IMR-90 (cell line): ENCODE results near the gene JMJD8. TPM values are rescaled to one million over a fixed set of nuclear protein-coding genes. Genes with fewer than 3 reads are reported as not detected.

ENCODE experiments used
- ATAC-seq: fragments of 200-7000 bp; cut with Tn5 transposase; 2 replicates; pipeline ENCODE4 v1.9.1; 2020; ENCODE audit warnings: low read depth, mild to moderate bottlenecking, moderate library complexity
- BruUV-seq: library from RNA; stranded (reverse); fragments of 400-500 nt; replicated peaks from 2 replicates; lab custom pipeline; 2021; lab: Mats Ljungman, UMichigan
- CTCF ChIA-PET: fragments of 300-600 bp; formaldehyde crosslinking; extraction: SDS; loops from one replicate; lab custom pipeline; 2021; ENCODE audit warnings: antibody characterized with exemption; lab: Yijun Ruan, JAX
- POLR2A ChIA-PET: fragments of 300-600 bp; sonication (Branson Sonifier 250); formaldehyde crosslinking; loops from one replicate; lab custom pipeline; 2022; ENCODE audit warnings: antibody characterized with exemption; ENCODE audit not compliant: unreplicated experiment; lab: Charles Lee
- DNase-seq: peaks from one replicate; pipeline ENCODE4 v3.0.0; 2013
- H2AFZ ChIP-seq: replicated peaks from 2 replicates; pipeline ENCODE3; 2013; ENCODE audit warnings: low read length, mild to moderate bottlenecking; ENCODE audit not compliant: poor library complexity
- H2AK5ac ChIP-seq: 2 replicates; pipeline ENCODE4 v1.6.1; 2013; ENCODE audit warnings: low read depth, low read length, inconsistent platforms
- H2AK9ac ChIP-seq: replicated peaks from 2 replicates; pipeline ENCODE3; 2013; ENCODE audit warnings: mild to moderate bottlenecking, low read depth, low read length, moderate library complexity; ENCODE audit not compliant: poor library complexity
- H2BK120ac ChIP-seq: 2 replicates; pipeline ENCODE4 v1.6.1; 2013; ENCODE audit warnings: low read depth, low read length, inconsistent platforms
- H2BK15ac ChIP-seq: 3 replicates; pipeline ENCODE4 v1.6.1; 2013; ENCODE audit warnings: low read depth, low read length, inconsistent platforms
- H2BK20ac ChIP-seq: 2 replicates; pipeline ENCODE4 v1.6.1; 2013; ENCODE audit warnings: low read depth, mild to moderate bottlenecking, inconsistent platforms, low read length, moderate library complexity
- H2BK5ac ChIP-seq: 2 replicates; pipeline ENCODE4 v1.6.1; 2013; ENCODE audit warnings: mild to moderate bottlenecking, low read depth, low read length, inconsistent platforms; ENCODE audit not compliant: poor library complexity, severe bottlenecking
- H3K14ac ChIP-seq: replicated peaks from 2 replicates; pipeline ENCODE4 v1.6.1; 2013; ENCODE audit warnings: low read depth, low read length, inconsistent platforms
- H3K18ac ChIP-seq: 2 replicates; pipeline ENCODE4 v1.6.1; 2013; ENCODE audit warnings: low read depth, low read length, control low read depth
- H3K23ac ChIP-seq: 2 replicates; pipeline ENCODE4 v1.6.1; 2013; ENCODE audit warnings: low read depth, low read length, inconsistent platforms
- H3K27ac ChIP-seq: 2 replicates; pipeline ENCODE4 v1.5.1; 2013; ENCODE audit warnings: mild to moderate bottlenecking, control low read depth, low read length; ENCODE audit not compliant: insufficient read depth
- H3K27me3 ChIP-seq: 2 replicates; pipeline ENCODE4 v1.6.1; 2013; ENCODE audit warnings: low read length; ENCODE audit not compliant: control insufficient read depth, insufficient read depth
- H3K36me3 ChIP-seq: 2 replicates; pipeline ENCODE4 v1.6.1; 2013; ENCODE audit warnings: low read length, mixed read lengths; ENCODE audit not compliant: control insufficient read depth, insufficient read depth
- H3K4ac ChIP-seq: 2 replicates; pipeline ENCODE4 v1.6.1; 2013; ENCODE audit warnings: low read depth, low read length, inconsistent platforms
- H3K4me1 ChIP-seq: 2 replicates; pipeline ENCODE4 v1.6.1; 2013; ENCODE audit warnings: low read length, mixed read lengths; ENCODE audit not compliant: control insufficient read depth, insufficient read depth
- H3K4me2 ChIP-seq: 2 replicates; pipeline ENCODE4 v1.6.1; 2013; ENCODE audit warnings: low read depth, mild to moderate bottlenecking, control low read depth, low read length, moderate library complexity
- H3K4me3 ChIP-seq: 2 replicates; pipeline ENCODE4 v1.5.1; 2013; ENCODE audit warnings: low read depth, mild to moderate bottlenecking, control low read depth, low read length, moderate library complexity; ENCODE audit not compliant: insufficient read depth
- H3K56ac ChIP-seq: 2 replicates; pipeline ENCODE4 v1.6.1; 2013; ENCODE audit warnings: low read length, inconsistent platforms; ENCODE audit not compliant: insufficient read depth; ENCODE audit errors: extremely low read depth
- H3K79me1 ChIP-seq, 2 experiments: 2 replicates each; pipeline ENCODE4 v1.6.1; 2013; ENCODE audit warnings: low read length in 2 of 2, inconsistent platforms in 1 of 2, low read depth in 1 of 2
- H3K9ac ChIP-seq: 2 replicates; pipeline ENCODE4 v1.6.1; 2013; ENCODE audit warnings: low read depth, low read length, control low read depth
- H3K9me1 ChIP-seq: 2 replicates; pipeline ENCODE4 v1.6.1; 2013; ENCODE audit warnings: low read length, inconsistent platforms; ENCODE audit not compliant: insufficient read depth
- H3K9me3 ChIP-seq: 2 replicates; pipeline ENCODE4 v1.6.1; 2013; ENCODE audit warnings: low read length; ENCODE audit not compliant: control insufficient read depth, insufficient read depth
- H4K20me1 ChIP-seq: 2 replicates; pipeline ENCODE4 v1.6.1; 2013; ENCODE audit warnings: low read length, inconsistent platforms; ENCODE audit not compliant: insufficient read depth
- H4K5ac ChIP-seq: 2 replicates; pipeline ENCODE4 v1.6.1; 2013; ENCODE audit warnings: mild to moderate bottlenecking, low read depth, low read length, control low read depth
- H4K8ac ChIP-seq, 2 experiments: 2 replicates each; pipeline ENCODE4 v1.6.1; 2013; ENCODE audit warnings: low read depth in 2 of 2, low read length in 2 of 2, control low read depth in 1 of 2, inconsistent platforms in 1 of 2
- H4K91ac ChIP-seq: 2 replicates; pipeline ENCODE4 v1.6.1; 2013; ENCODE audit warnings: low read depth, low read length, inconsistent platforms; ENCODE audit not compliant: insufficient read depth
- CEBPB ChIP-seq: IDR thresholded peaks from 2 replicates; pipeline ENCODE4 v1.6.1; 2012; ENCODE audit warnings: low read depth, low read length, improper control_type of control experiment
- CHD1 ChIP-seq: IDR thresholded peaks from 2 replicates; pipeline ENCODE4 v1.6.1; 2012; ENCODE audit warnings: low read depth, low read length, improper control_type of control experiment
- CTCF ChIP-seq: conservative IDR thresholded peaks from 2 replicates; pipeline ENCODE4 v1.5.1; 2012; ENCODE audit warnings: mild to moderate bottlenecking, low read depth, low read length, improper control_type of control experiment
- FOS ChIP-seq: fragments of 150-350 bp; IDR thresholded peaks from 2 replicates; pipeline ENCODE4 v1.6.1; 2016; ENCODE audit warnings: low read depth, low read length
- MAFK ChIP-seq: IDR thresholded peaks from 2 replicates; pipeline ENCODE4 v1.6.1; 2012; ENCODE audit warnings: low read depth, low read length, improper control_type of control experiment
- MAZ ChIP-seq: IDR thresholded peaks from 2 replicates; pipeline ENCODE4 v1.6.1; 2012; ENCODE audit warnings: low read depth, mild to moderate bottlenecking, low read length, improper control_type of control experiment, moderate library complexity, borderline replicate concordance
- NFE2L2 ChIP-seq: fragments of 150-350 bp; IDR thresholded peaks from 2 replicates; pipeline ENCODE4 v1.6.1; 2016; ENCODE audit warnings: low read depth, mild to moderate bottlenecking, low read length
- POLR2A ChIP-seq: IDR thresholded peaks from 2 replicates; pipeline ENCODE4 v1.6.1; 2012; ENCODE audit warnings: mild to moderate bottlenecking, low read depth, low read length
- RAD21 ChIP-seq: IDR thresholded peaks from 2 replicates; pipeline ENCODE4 v1.6.1; 2012; ENCODE audit warnings: low read length, improper control_type of control experiment
- RCOR1 ChIP-seq: IDR thresholded peaks from 2 replicates; pipeline ENCODE4 v1.6.1; 2012; ENCODE audit warnings: mild to moderate bottlenecking, low read length, improper control_type of control experiment; ENCODE audit not compliant: insufficient replicate concordance
- RFX5 ChIP-seq: IDR thresholded peaks from 2 replicates; pipeline ENCODE4 v1.8.0; 2012; ENCODE audit warnings: low read depth, mild to moderate bottlenecking, low read length, moderate library complexity
- USF2 ChIP-seq: fragments of 150-350 bp; IDR thresholded peaks from 2 replicates; pipeline ENCODE4 v1.6.1; 2017; ENCODE audit warnings: mild to moderate bottlenecking, antibody characterized with exemption, low read length, low read depth
- WGBS, 2 experiments: methylation state at CpG; one replicate each; pipeline versions ENCODE4 v1.1.5 to v1.1.7; 2013; ENCODE audit warnings: missing lambda C conversion rate in 2 of 2; ENCODE audit not compliant: insufficient read length in 1 of 2; ENCODE audit errors: extremely low coverage in 2 of 2; 5-methylcytosine and 5-hydroxymethylcytosine counted together
- dilution Hi-C: fragments of 300-500 bp; cut with HindIII; formaldehyde crosslinking; loops from one replicate; pipeline ENCODE4 v1.14.3; 2018; ENCODE audit warnings: low sequenced_read_pairs; ENCODE audit not compliant: unreplicated experiment
- in situ Hi-C: fragments of 300-500 bp; cut with MboI; formaldehyde crosslinking; loops from 3 replicates; pipeline ENCODE4 v1.14.3; 2019; ENCODE audit warnings: low sequenced_read_pairs, inconsistent platforms, mixed read lengths
- intact Hi-C: fragments of 100-400 bp; cut with micrococcal nuclease; formaldehyde crosslinking; loops from 2 replicates; pipeline ENCODE4 v1.10.0; 2022
- polyA plus RNA-seq, 3 experiments: library from polyadenylated mRNA; depleted of rRNA; stranded (reverse); fragments of >200 nt; gene quantifications; 2 replicates each; pipeline ENCODE4 v1.2.3, GENCODE V29; 2012; ENCODE audit warnings: low replicate concordance in 1 of 3
- total RNA-seq: library from RNA; depleted of rRNA; stranded (reverse); fragments of >200 nt; gene quantifications from 2 replicates; pipeline ENCODE4 v1.2.3, GENCODE V29; 2012

Gene JMJD8
- total and polyA plus RNA-seq, 2 of the 4 experiments (the other 2 are of a cell fraction): 17.7 to 62.5 TPM

GRCh38 chr16:694187-694862 is 10.2 kb upstream of the JMJD8 start:
- H3K18ac ChIP-seq: no peak overlapping the region
- ATAC-seq (no peak), DNase-seq (no peak)
- no peak overlapping the region for H2AK5ac ChIP-seq
- no peak overlapping the region for H2BK20ac ChIP-seq
- dilution Hi-C loops: no loop called here
- ChIA-PET POLR2A (no interaction called here), CTCF (no interaction called here)
- no peak overlapping the region for H2AFZ ChIP-seq
- no peak overlapping the region for H3K4ac ChIP-seq
- no TSS peak for BruUV-seq
- no peak overlapping the region for H3K23ac ChIP-seq
- H3K4me1 ChIP-seq: peaks cover 7% of the 10 kb centered on the region; the same call in 1 of the 2 replicates
- in situ Hi-C loops: no loop called here
- H3K14ac ChIP-seq: no peak overlapping the region
- H4K8ac ChIP-seq: no peak overlapping the region
- no peak overlapping the region for H4K91ac ChIP-seq
- H3K27me3 ChIP-seq: peaks cover 53% of the 10 kb centered on the region
- H3K9me1 ChIP-seq: peaks cover 7% of the 10 kb centered on the region
- peaks cover 4% of the 10 kb centered on the region; the same call in 1 of the 2 replicates for H4K20me1 ChIP-seq
- H3K9me3 ChIP-seq: no peaks in the 10 kb centered on the region; the same call in 1 of the 2 replicates
- H2BK15ac ChIP-seq: no peak overlapping the region
- no peak overlapping the region for H3K4me2 ChIP-seq
- no peak overlapping the region for H2BK120ac ChIP-seq
- no peak overlapping the region for H3K56ac ChIP-seq
- H2BK5ac ChIP-seq: no peak overlapping the region
- no peak for TF ChIP-seq CTCF
- TF ChIP-seq USF2: no peak
- TF ChIP-seq CHD1: no peak
- no peak for TF ChIP-seq MAZ
- no peak for TF ChIP-seq POLR2A
- no peak for TF ChIP-seq RFX5
- no peak for TF ChIP-seq RCOR1
- no peak for TF ChIP-seq MAFK
- TF ChIP-seq CEBPB: no peak
- no peak for TF ChIP-seq NFE2L2
- no peak for TF ChIP-seq RAD21
- no peak for TF ChIP-seq FOS
- WGBS, 2 experiments: 1% methylated on average over 15 of the region's 64 CpGs; no CpG with 5 or more reads in 1 of the 2 experiments
- no peak overlapping the region for H4K5ac ChIP-seq
- no peak overlapping the region for H3K4me3 ChIP-seq
- intact Hi-C loops: no loop called here
- no peak overlapping the region for H3K9ac ChIP-seq
- no peak overlapping the region for H3K27ac ChIP-seq
- peaks cover 5 to 7% of the 10 kb centered on the region in 2 experiments; a peak in 3 of 4 replicates for H3K79me1 ChIP-seq
- no peak overlapping the region for H2AK9ac ChIP-seq
- H3K36me3 ChIP-seq: no peaks in the 10 kb centered on the region
